GM18526 (cell line): ENCODE data around the gene SOWAHC.

Source experiments
- POLR2A ChIP-seq: IDR thresholded peaks from 3 replicates; pipeline ENCODE4 v1.6.1; 2011; ENCODE audit not compliant: insufficient read length; ENCODE audit errors: extremely low read depth

Gene SOWAHC

GRCh38 chr2:109633284-109633961 is 19.3 kb downstream of the SOWAHC start:
- TF ChIP-seq POLR2A = no peak

DNA sequence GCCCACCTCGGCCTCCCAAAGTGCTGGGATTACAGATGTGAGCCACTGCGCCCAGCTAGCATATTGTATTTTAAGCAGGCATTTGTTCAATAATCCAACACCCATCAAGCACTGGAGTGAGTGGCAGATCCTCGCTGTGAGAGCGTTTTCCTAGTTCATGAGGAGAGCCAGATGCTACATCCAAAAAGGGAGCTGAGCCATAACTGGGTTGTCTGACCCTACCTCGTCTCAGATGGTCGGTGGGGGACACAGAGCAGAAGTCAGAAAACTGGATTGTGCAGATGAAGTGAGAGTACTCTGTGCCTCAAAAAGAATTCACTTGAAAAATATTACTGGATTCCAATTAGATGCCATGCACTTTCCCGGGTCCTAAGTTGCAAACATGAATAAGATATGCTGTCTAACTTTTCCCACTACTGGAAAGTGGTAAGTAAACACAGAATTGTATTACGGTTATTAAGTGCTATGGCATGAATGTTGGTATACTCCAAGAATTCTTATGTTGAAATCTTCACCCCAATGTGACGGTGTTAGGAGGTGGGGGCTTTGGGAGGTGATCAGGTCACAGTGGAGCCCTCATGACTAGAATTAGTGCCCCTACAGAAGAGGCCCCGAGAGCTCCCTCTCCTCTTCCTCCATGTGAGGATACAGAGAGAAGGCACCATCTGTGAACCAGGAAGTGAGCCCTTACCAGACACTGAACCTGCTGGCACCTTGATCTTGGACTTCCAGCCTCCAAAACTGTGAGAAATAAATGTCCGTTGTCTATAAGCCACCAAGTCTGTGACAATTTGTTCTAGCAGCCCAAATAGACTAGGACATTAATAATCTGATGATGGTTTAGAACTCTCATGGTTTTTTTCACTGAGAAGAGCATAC is 21.5 kb downstream of the SOWAHC start:
- TF ChIP-seq POLR2A = no peak

- no peak for TF ChIP-seq POLR2A
Measured at GRCh38 chr2:109636317-109636716, 22.2 kb downstream of the SOWAHC start.

DNA sequence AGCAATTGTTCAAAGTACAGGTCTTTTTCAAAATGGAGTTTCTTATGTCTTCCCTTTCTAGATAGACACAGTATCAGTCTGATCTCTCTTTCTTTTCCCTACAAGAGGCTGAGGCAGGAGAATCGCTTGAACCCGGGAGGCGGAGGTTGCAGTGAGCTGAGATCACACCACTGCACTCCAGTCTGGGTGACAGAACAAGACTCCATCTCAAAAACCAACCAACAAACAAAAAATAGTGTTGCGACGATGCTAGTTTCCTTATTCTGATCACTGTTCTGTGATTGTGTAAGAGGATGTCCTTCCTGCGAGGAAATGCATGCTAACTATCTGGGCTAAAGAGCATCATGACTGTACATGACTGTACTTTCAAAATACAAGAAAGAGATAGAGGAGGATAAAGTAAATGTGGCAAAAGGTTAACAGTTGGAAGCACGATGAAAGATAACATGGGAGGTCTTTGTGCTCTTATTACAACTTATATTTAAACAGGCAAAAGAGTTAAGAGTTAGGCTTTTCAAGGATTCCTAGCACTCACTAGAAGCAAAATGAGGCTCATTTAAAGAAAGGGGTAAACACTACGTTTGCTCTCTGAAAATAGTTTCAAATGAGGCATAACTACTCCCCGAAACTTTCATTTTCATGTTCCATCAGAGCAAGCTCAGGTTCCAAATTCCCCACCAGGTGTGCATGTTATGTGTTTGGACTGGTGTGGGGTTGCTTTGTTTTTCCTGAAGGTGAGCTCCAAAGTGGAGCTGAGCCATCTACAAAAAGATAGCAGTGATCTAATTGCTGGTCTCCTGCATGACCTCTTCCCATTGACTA is 23.8 kb downstream of the SOWAHC start:
- TF ChIP-seq POLR2A = no peak

DNA sequence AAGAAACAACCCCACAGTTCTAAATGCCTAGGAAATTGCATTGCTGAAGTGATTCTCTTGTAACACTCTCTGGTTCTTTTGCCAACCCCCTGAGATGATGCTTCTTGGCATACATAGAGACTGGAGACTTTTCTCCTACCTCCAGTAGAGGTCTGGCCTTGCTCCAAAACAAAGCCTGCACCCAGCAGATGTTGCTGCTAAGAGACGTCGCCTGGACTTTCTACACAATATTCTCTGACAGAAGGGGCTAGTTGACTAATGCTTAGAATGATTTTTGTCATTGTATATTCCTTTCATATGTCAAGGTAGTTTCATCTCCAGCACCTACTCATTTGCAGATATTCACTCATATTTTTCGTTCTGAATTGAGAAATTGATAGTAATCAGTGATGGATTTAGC is 24.6 kb downstream of the SOWAHC start:
- no peak for TF ChIP-seq POLR2A

GRCh38 chr2:109644571-109645275 is 30.6 kb downstream of the SOWAHC start:
- no peak for TF ChIP-seq POLR2A

- no peak for TF ChIP-seq POLR2A
Measured at GRCh38 chr2:109645412-109646184, 31.4 kb downstream of the SOWAHC start.

GRCh38 chr2:109646961-109647360 is 32.8 kb downstream of the SOWAHC start:
- TF ChIP-seq POLR2A = no peak

GRCh38 chr2:109647636-109648035 is 33.5 kb downstream of the SOWAHC start:
- TF ChIP-seq POLR2A = no peak

GRCh38 chr2:109648041-109648527 is 33.9 kb downstream of the SOWAHC start:
- TF ChIP-seq POLR2A = no peak

GRCh38 chr2:109649736-109650695 is 35.9 kb downstream of the SOWAHC start:
- TF ChIP-seq POLR2A = no peak

DNA sequence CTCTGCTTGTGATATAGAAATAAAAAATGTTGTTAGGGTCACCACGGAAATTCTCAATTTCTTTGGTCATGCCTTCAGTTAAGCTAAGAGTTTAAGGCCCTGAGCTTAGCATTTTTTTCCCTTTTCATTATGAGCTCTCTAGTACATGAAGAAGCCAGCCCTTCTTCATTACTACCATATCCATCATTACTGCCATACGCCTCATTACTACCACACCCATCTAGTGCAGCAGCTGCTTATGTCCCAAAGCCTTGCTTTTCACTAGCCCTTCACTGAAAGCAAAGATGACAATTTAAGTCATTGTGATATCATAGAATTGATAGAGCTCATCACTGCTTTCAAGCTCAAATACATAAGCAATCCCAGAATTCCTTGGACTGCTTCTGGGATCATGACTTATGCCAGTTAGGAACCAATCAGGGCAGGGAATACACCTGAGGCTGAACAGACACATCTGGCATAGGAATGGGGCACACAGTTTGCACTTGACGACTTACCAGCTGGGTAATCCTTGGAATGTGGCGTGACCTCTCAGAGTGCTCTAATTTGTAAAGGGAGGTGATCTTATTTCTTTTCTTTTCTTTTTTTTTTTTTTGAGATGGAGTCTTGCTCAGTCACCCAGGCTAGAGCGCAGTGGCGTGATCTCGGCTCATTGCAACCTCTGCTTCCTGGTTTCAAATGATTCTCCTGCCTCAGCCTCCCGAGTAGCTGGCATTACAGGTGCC is 40.3 kb downstream of the SOWAHC start:
- TF ChIP-seq POLR2A = no peak
